K562 (cell line): ENCODE data around the gene CMBL. TPM values are rescaled to one million over a fixed set of nuclear protein-coding genes. Genes with fewer than 3 reads are reported as not detected.
A peak's percentile ranks its signal among the peaks of the same experiment; 100 is the strongest.

Source experiments
- FOXA1 ChIP-seq: fragments of 450-650 bp; IDR thresholded peaks from 2 replicates; pipeline ENCODE4 v1.6.1; 2016; ENCODE audit warnings: mild to moderate bottlenecking, borderline replicate concordance
- MTA1 ChIP-seq: fragments of 450-650 bp; IDR thresholded peaks from 2 replicates; pipeline ENCODE4 v1.6.1; 2017; ENCODE audit warnings: borderline replicate concordance
- NR2C1 ChIP-seq, 2 experiments: fragments of 450-650 bp; IDR thresholded peaks; 2 replicates each; pipeline ENCODE4 v1.6.1; 2017; ENCODE audit warnings: mild to moderate bottlenecking in 2 of 2, antibody characterized with exemption in 1 of 2, inconsistent platforms in 1 of 2, missing compliant biosample characterization in 1 of 2, missing genetic modification characterization in 1 of 2
- POLR3G ChIP-seq: IDR thresholded peaks from 2 replicates; pipeline ENCODE4 v1.6.1; 2011; ENCODE audit not compliant: insufficient read length, insufficient replicate concordance; ENCODE audit errors: extremely low read depth
- ZFX ChIP-seq: sonication (generic); formaldehyde crosslinking; IDR thresholded peaks from 2 replicates; pipeline ENCODE4 v1.8.0; 2022; ENCODE audit warnings: mild to moderate bottlenecking, missing genetic modification reagents, moderate library complexity
- polyA plus RNA-seq, 8 experiments: library from polyadenylated mRNA; depleted of rRNA in 4 of 8; stranded (reverse) in 5 of 8; unstranded in 3 of 8; fragments of >200 nt; fragmentation: Nextera tagmentation in 2 of 8; fragmentation: Illumina TruSeq in 1 of 8; extraction: Ambion mirVana in 2 of 8; extraction: Trizol in 1 of 8; gene quantifications; 2 replicates each; pipeline versions ENCODE4 v1.2.1 to v1.2.3, GENCODE V29; 2011 to 2014; ENCODE audit warnings: inconsistent platforms in 1 of 8, missing spikeins in 1 of 8
- total RNA-seq, 7 experiments: library from RNA; depleted of rRNA in 6 of 7; stranded (reverse); fragments of >200 nt in 6 of 7; fragmentation: Illumina TruSeq in 2 of 7; extraction: Trizol in 2 of 7; gene quantifications; 2 replicates each; pipeline versions ENCODE4 v1.2.1 to v1.2.3, GENCODE V29; 2011 to 2021; ENCODE audit warnings: low replicate concordance in 1 of 7
- TF ChIP-seq, protein P1 (sequence below): fragments of 250-450 bp; sonication (Bioruptor Pico); IDR thresholded peaks from 2 replicates; pipeline ENCODE4 v1.4.0; 2020
- TF ChIP-seq, protein P2 (sequence below), 2 experiments: fragments of 200-800 bp in 1 of 2; sonication (Bioruptor generic) in 1 of 2; sonication (generic) in 1 of 2; formaldehyde crosslinking in 1 of 2; IDR thresholded peaks in 1 of 2; conservative IDR thresholded peaks in 1 of 2; 2 replicates each; pipeline versions ENCODE4 v1.5.0 to v1.6.1; 2016 to 2020; ENCODE audit warnings: missing compliant biosample characterization in 1 of 2, missing genetic modification characterization in 1 of 2, missing genetic modification reagents in 1 of 2
- TF ChIP-seq, protein P3 (sequence below), 2 experiments: fragments of 450-650 bp; formaldehyde crosslinking in 1 of 2; IDR thresholded peaks; 2 replicates each; pipeline versions ENCODE4 v1.4.0 to v1.6.1; 2014 to 2020; ENCODE audit warnings: mild to moderate bottlenecking in 2 of 2, borderline replicate concordance in 1 of 2, low read depth in 1 of 2

CMBL gene
- total and polyA plus RNA-seq, 9 of the 15 experiments (the other 6 are each of a cell fraction or from before 2014, with no cell fraction given), result 22.6 to 192 (median 71.1) TPM

DNA sequence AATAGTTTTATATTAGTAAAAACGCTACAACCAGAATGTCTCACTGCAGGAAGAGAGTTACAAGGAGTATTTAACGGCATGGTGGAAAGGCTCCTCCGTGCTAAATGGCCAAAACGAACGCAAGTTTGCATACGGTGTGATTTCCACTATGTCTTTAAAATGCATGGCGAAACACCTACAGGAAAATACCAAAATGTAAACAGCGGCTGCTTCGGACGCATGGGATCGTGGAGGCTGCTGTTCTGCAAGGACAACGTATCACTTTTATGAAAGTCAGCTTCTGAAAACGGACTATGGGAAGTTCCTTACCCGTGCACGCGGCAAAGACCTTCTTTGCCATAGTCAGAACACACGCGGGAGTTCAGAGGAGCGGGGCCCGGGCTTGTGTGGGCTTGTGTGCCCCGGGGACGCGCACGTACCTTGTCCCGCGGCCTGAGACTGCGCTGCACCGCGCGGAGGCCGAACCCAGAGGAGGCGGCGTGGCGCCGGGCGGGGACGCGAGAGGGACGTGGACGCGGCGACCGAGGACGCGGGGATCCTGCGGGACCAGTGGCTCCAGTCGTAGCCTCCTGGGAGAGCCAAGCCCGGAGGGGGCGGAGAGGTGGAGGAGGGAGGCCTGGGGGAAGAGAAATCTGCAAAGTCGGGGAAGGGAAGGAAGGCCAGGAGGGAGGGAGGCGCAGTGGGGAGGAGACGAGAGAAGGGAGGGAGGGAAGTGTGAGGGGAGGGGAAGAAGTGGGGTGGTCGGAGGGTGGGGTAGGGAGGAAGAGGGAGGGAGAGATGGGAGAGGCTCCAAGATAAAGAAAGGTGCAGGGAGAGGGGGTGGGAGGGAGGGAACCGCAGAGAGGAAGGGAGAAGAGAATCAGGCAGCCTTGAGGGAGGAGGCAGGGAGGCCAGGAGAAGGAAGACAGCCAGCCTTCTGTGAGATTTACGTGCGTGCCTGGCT is at the start of gene CMBL (continued):
- TF ChIP-seq, protein P1, sequence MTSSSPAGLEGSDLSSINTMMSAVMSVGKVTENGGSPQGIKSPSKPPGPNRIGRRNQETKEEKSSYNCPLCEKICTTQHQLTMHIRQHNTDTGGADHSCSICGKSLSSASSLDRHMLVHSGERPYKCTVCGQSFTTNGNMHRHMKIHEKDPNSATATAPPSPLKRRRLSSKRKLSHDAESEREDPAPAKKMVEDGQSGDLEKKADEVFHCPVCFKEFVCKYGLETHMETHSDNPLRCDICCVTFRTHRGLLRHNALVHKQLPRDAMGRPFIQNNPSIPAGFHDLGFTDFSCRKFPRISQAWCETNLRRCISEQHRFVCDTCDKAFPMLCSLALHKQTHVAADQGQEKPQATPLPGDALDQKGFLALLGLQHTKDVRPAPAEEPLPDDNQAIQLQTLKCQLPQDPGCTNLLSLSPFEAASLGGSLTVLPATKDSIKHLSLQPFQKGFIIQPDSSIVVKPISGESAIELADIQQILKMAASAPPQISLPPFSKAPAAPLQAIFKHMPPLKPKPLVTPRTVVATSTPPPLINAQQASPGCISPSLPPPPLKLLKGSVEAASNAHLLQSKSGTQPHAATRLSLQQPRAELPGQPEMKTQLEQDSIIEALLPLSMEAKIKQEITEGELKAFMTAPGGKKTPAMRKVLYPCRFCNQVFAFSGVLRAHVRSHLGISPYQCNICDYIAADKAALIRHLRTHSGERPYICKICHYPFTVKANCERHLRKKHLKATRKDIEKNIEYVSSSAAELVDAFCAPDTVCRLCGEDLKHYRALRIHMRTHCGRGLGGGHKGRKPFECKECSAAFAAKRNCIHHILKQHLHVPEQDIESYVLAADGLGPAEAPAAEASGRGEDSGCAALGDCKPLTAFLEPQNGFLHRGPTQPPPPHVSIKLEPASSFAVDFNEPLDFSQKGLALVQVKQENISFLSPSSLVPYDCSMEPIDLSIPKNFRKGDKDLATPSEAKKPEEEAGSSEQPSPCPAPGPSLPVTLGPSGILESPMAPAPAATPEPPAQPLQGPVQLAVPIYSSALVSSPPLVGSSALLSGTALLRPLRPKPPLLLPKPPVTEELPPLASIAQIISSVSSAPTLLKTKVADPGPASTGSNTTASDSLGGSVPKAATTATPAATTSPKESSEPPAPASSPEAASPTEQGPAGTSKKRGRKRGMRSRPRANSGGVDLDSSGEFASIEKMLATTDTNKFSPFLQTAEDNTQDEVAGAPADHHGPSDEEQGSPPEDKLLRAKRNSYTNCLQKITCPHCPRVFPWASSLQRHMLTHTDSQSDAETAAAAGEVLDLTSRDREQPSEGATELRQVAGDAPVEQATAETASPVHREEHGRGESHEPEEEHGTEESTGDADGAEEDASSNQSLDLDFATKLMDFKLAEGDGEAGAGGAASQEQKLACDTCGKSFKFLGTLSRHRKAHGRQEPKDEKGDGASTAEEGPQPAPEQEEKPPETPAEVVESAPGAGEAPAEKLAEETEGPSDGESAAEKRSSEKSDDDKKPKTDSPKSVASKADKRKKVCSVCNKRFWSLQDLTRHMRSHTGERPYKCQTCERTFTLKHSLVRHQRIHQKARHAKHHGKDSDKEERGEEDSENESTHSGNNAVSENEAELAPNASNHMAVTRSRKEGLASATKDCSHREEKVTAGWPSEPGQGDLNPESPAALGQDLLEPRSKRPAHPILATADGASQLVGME (CRISPR knock-in tag), result peak; percentile 86
- TF ChIP-seq, protein P2, sequence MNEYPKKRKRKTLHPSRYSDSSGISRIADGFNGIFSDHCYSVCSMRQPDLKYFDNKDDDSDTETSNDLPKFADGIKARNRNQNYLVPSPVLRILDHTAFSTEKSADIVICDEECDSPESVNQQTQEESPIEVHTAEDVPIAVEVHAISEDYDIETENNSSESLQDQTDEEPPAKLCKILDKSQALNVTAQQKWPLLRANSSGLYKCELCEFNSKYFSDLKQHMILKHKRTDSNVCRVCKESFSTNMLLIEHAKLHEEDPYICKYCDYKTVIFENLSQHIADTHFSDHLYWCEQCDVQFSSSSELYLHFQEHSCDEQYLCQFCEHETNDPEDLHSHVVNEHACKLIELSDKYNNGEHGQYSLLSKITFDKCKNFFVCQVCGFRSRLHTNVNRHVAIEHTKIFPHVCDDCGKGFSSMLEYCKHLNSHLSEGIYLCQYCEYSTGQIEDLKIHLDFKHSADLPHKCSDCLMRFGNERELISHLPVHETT (CRISPR knock-in tag; conservative IDR thresholded peaks at IDR 0.05 in 1 of 2, IDR thresholded peaks at IDR 0.05 in 1 of 2), result peak in 1 of 2 experiments; percentile 56; a peak in 2 of 4 replicates
- TF ChIP-seq POLR3G (no peak), NR2C1 (IDR thresholded peaks at IDR 0.05) (no peak), NR2C1 (tag; IDR thresholded peaks at IDR 0.05) (no peak), ZFX (CRISPR knock-in tag) (peak; percentile 98), FOXA1 (no peak), MTA1 (peak; percentile 90)
- TF ChIP-seq, protein P3, sequence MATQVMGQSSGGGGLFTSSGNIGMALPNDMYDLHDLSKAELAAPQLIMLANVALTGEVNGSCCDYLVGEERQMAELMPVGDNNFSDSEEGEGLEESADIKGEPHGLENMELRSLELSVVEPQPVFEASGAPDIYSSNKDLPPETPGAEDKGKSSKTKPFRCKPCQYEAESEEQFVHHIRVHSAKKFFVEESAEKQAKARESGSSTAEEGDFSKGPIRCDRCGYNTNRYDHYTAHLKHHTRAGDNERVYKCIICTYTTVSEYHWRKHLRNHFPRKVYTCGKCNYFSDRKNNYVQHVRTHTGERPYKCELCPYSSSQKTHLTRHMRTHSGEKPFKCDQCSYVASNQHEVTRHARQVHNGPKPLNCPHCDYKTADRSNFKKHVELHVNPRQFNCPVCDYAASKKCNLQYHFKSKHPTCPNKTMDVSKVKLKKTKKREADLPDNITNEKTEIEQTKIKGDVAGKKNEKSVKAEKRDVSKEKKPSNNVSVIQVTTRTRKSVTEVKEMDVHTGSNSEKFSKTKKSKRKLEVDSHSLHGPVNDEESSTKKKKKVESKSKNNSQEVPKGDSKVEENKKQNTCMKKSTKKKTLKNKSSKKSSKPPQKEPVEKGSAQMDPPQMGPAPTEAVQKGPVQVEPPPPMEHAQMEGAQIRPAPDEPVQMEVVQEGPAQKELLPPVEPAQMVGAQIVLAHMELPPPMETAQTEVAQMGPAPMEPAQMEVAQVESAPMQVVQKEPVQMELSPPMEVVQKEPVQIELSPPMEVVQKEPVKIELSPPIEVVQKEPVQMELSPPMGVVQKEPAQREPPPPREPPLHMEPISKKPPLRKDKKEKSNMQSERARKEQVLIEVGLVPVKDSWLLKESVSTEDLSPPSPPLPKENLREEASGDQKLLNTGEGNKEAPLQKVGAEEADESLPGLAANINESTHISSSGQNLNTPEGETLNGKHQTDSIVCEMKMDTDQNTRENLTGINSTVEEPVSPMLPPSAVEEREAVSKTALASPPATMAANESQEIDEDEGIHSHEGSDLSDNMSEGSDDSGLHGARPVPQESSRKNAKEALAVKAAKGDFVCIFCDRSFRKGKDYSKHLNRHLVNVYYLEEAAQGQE (IDR thresholded peaks at IDR 0.05; ENCODE audit: borderline replicate concordance), result peak; percentile 5; the same call in 1 of the 2 replicates
- TF ChIP-seq, protein P3 (CRISPR knock-in tag; IDR thresholded peaks at IDR 0.05; ENCODE audit: low read depth), result 0 out of 2 replicates have a peak, but pooled peaks have one; percentile 51
